HEK293T (cell line): ENCODE results near the gene ZFYVE27.

Experiments used
- CTCF ChIA-PET: fragments of 350-600 bp; formaldehyde crosslinking; extraction: SDS; loops from one replicate; lab custom pipeline; 2021; ENCODE audit warnings: antibody characterized with exemption, inconsistent platforms; lab: Yijun Ruan, JAX
- POLR2A ChIA-PET: fragments of 350-600 bp; formaldehyde crosslinking; extraction: SDS; loops from one replicate; lab custom pipeline; 2020; ENCODE audit warnings: antibody characterized with exemption, inconsistent platforms; lab: Yijun Ruan, JAX
- DNase-seq: peaks from one replicate; pipeline ENCODE4 v3.0.0; 2012; ENCODE audit warnings: mixed read lengths; ENCODE audit errors: extremely low spot score
- ARNT ChIP-seq: fragments of 450-650 bp; IDR thresholded peaks from 2 replicates; pipeline ENCODE4 v1.6.1; 2017; ENCODE audit warnings: mild to moderate bottlenecking
- BHLHE40 ChIP-seq: fragments of 450-650 bp; IDR thresholded peaks from 2 replicates; pipeline ENCODE4 v1.6.1; 2016; ENCODE audit warnings: mild to moderate bottlenecking, moderate library complexity, borderline replicate concordance
- CTBP1 ChIP-seq: fragments of 450-650 bp; IDR thresholded peaks from 2 replicates; pipeline ENCODE4 v1.6.1; 2016; ENCODE audit warnings: borderline replicate concordance
- ELF4 ChIP-seq: fragments of 450-650 bp; IDR thresholded peaks from 2 replicates; pipeline ENCODE4 v1.6.1; 2017; ENCODE audit warnings: antibody characterized with exemption
- FOXA1 ChIP-seq: fragments of 450-650 bp; IDR thresholded peaks from 2 replicates; pipeline ENCODE4 v1.6.1; 2016; ENCODE audit warnings: mild to moderate bottlenecking
- FOXK2 ChIP-seq: fragments of 450-650 bp; IDR thresholded peaks from 2 replicates; pipeline ENCODE4 v1.6.1; 2016; ENCODE audit warnings: mild to moderate bottlenecking
- FOXM1 ChIP-seq: fragments of 450-650 bp; IDR thresholded peaks from 2 replicates; pipeline ENCODE4 v1.6.1; 2017; ENCODE audit warnings: mild to moderate bottlenecking, borderline replicate concordance
- HDGF ChIP-seq: fragments of 450-650 bp; IDR thresholded peaks from 2 replicates; pipeline ENCODE4 v1.6.1; 2017; ENCODE audit warnings: antibody characterized with exemption, borderline replicate concordance
- L3MBTL2 ChIP-seq: fragments of 450-650 bp; conservative IDR thresholded peaks from 2 replicates; pipeline ENCODE4 v1.6.1; 2016; ENCODE audit warnings: mild to moderate bottlenecking
- LEF1 ChIP-seq: fragments of 450-650 bp; IDR thresholded peaks from 2 replicates; pipeline ENCODE4 v1.6.1; 2017; ENCODE audit warnings: mild to moderate bottlenecking, borderline replicate concordance
- NFRKB ChIP-seq: fragments of 450-650 bp; IDR thresholded peaks from 2 replicates; pipeline ENCODE4 v1.6.1; 2016; ENCODE audit warnings: mild to moderate bottlenecking, moderate library complexity
- PKNOX1 ChIP-seq: fragments of 450-650 bp; IDR thresholded peaks from 2 replicates; pipeline ENCODE4 v1.6.1; 2016
- SP1 ChIP-seq: fragments of 450-650 bp; IDR thresholded peaks from 2 replicates; pipeline ENCODE4 v1.6.1; 2017
- SUZ12 ChIP-seq: fragments of 450-650 bp; IDR thresholded peaks from 2 replicates; pipeline ENCODE4 v1.6.1; 2016; ENCODE audit warnings: mild to moderate bottlenecking
- TARDBP ChIP-seq: fragments of 450-650 bp; IDR thresholded peaks from 2 replicates; pipeline ENCODE4 v1.6.1; 2016
- ZNF384 ChIP-seq: fragments of 450-650 bp; IDR thresholded peaks from 2 replicates; pipeline ENCODE4 v1.6.1; 2016

ZFYVE27 gene

DNA sequence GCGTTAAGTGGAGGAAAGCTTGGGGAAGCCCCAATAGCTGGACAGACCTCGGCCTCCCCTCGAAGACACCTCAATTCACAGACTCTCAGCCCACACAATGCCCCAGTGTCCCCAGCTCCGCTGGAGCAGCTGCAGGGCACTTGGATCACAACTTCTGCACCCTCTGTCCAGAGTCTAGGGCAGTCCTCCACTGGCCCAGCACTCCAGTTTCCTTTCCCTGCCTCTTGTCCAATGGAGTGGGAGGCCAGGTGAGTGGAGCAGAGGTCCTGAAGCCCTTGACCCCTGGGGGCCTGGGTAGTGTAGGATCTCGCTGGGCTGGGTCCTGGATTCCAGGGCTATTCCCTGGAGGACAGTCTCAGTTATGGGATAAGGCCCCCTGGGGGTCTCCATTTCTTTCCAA, 23.0 kb downstream of the ZFYVE27 start:
- ChIA-PET CTCF (interaction anchor here (2.3 kb wide), 1 partner anchor 108 kb away, joined by 7 read pairs; no protein-coding TSS in a partner anchor), POLR2A (interaction anchor here (0.8 kb wide), 1 partner anchor 23 kb away, joined by 3 read pairs; the partner anchor contains the start of gene ZFYVE27)
- no peak for DNase-seq
- TF ChIP-seq SP1: no peak
- no peak for TF ChIP-seq TARDBP
- TF ChIP-seq SUZ12: no peak
- TF ChIP-seq L3MBTL2: no peak
- no peak for TF ChIP-seq FOXK2
- no peak for TF ChIP-seq CTBP1
- no peak for TF ChIP-seq ZNF384
- TF ChIP-seq FOXA1: no peak
- TF ChIP-seq BHLHE40: no peak
- no peak for TF ChIP-seq ELF4
- no peak for TF ChIP-seq HDGF
- no peak for TF ChIP-seq LEF1
- TF ChIP-seq PKNOX1: no peak
- TF ChIP-seq NFRKB: no peak
- TF ChIP-seq ARNT: no peak
- no peak for TF ChIP-seq FOXM1

- ChIA-PET CTCF (interaction anchor here (2.3 kb wide), 1 partner anchor 108 kb away, joined by 7 read pairs; no protein-coding TSS in a partner anchor), POLR2A (no interaction called here)
- no peak for DNase-seq
- TF ChIP-seq SP1: no peak
Observed at GRCh38 chr10:97760461-97761257, 23.7 kb downstream of the ZFYVE27 start.

DNA sequence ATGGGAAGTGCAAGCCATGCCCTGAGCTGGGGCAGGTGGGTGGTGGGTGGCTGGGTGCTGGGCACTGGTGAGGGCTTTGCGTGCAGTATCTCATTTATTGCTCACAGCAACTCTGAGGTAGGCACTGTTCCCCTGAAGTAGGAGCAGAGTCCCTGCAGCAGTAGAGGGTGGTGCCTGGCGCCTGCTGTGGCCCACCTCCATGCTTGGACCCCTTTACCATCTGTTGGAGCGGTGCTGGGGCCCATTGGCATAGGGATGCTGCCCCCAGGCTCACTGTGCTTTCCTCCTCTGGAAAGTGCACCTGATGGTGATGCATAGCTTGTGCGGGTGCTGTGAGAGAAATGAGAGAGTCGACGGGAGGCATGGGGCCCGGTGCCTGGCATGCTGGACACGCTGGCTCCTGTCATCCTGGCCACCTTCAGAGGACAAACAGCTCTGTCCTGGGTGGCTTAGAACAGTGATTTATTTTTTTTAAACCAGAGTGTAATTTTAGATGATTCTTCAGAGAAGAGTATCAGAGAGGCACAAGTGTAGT, 24.5 kb downstream of the ZFYVE27 start:
- ChIA-PET POLR2A (no interaction called here), CTCF (interaction anchor here (2.3 kb wide), 1 partner anchor 107 kb away, joined by 7 read pairs; no protein-coding TSS in a partner anchor)
- no peak for DNase-seq
- no peak for TF ChIP-seq ZNF384
- no peak for TF ChIP-seq BHLHE40
- TF ChIP-seq CTBP1: no peak
- TF ChIP-seq SUZ12: no peak
- TF ChIP-seq FOXK2: no peak
- TF ChIP-seq L3MBTL2: no peak
- TF ChIP-seq FOXM1: no peak

- DNase-seq: no peak
- no peak for TF ChIP-seq CTBP1
- TF ChIP-seq BHLHE40: no peak
- TF ChIP-seq FOXK2: no peak
- no peak for TF ChIP-seq PKNOX1
- no peak for TF ChIP-seq ZNF384
- ChIA-PET POLR2A (no interaction called here), CTCF (no interaction called here)
Observed at GRCh38 chr10:97762056-97762455, 25.1 kb downstream of the ZFYVE27 start.

DNA sequence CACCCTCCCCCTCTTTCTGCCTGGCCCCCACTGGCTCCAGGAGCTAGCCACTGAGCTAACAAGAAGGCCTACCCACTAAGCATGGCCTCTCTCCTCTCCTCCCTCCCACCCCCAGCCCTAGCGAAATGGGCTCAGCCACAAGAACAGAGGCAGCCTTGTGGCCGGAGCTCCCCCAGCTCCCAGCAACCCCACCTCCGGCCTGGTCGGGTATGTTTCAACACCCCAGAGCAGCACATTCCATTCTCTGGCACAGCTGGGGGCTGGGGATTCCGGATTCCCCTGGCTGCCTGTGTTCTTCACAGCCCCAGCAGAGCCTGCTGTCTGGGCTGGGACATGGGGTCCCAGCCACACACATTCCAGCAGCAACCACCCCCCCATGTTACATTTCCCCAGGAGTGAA, 25.9 kb downstream of the ZFYVE27 start:
- ChIA-PET CTCF (interaction anchor here (1.3 to 2.1 kb wide), 2 partner anchors 29 to 107 kb away, joined by 4 to 8 read pairs; no protein-coding TSS in a partner anchor), POLR2A (no interaction called here)
- DNase-seq: no peak
- no peak for TF ChIP-seq FOXM1
- no peak for TF ChIP-seq ZNF384
- no peak for TF ChIP-seq FOXK2
- TF ChIP-seq BHLHE40: no peak
- TF ChIP-seq FOXA1: no peak
- no peak for TF ChIP-seq LEF1
- TF ChIP-seq CTBP1: no peak
- no peak for TF ChIP-seq L3MBTL2
- no peak for TF ChIP-seq ARNT
- no peak for TF ChIP-seq PKNOX1
- no peak for TF ChIP-seq SP1
- no peak for TF ChIP-seq TARDBP

DNA sequence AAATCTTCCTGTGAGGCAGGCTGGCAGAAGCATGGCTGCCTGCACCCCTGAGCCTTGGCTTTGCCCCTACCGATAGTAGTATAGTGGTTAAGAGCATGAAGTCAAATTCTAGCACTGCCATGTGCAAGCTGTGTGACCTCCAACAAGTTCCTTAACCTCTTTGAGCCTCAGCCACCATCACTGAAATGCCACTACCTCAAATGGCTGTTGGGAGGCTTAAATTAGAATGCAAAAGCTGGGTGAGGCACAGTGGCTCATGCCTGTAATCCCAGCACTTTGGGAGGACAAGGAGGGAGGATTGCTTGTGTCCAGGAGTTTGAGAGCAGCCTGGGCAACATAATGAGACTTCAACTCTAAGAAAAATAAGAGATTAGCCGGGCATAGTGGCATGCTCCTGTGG, 26.5 kb downstream of the ZFYVE27 start:
- ChIA-PET POLR2A (no interaction called here), CTCF (interaction anchor here (1.3 to 2.1 kb wide), 2 partner anchors 28 to 106 kb away, joined by 4 to 8 read pairs; no protein-coding TSS in a partner anchor)
- TF ChIP-seq FOXK2 (no peak), PKNOX1 (no peak), LEF1 (no peak), ELF4 (no peak), BHLHE40 (no peak), FOXA1 (no peak), CTBP1 (no peak), SUZ12 (no peak), TARDBP (no peak), HDGF (no peak), SP1 (no peak), ZNF384 (no peak)
- no peak for DNase-seq
